D721Med (cell line): ENCODE measurements around the gene ZDHHC14.

Experiments
- DNase-seq: peaks from one replicate; pipeline ENCODE4 v3.0.0; 2011; ENCODE audit warnings: low spot score; ENCODE audit not compliant: insufficient read length
- FAIRE-seq: peaks from 2 replicates; lab custom pipeline; 2011; peaks lifted over from hg19 to GRCh38; lab: Jason Lieb, UNC
- TF ChIP-seq, protein P1 (sequence below): IDR thresholded peaks from 2 replicates; pipeline ENCODE4 v1.5.1; 2012; ENCODE audit warnings: mild to moderate bottlenecking, control low read depth; ENCODE audit not compliant: insufficient read depth; ENCODE audit errors: missing control alignments

ZDHHC14 gene

DNA sequence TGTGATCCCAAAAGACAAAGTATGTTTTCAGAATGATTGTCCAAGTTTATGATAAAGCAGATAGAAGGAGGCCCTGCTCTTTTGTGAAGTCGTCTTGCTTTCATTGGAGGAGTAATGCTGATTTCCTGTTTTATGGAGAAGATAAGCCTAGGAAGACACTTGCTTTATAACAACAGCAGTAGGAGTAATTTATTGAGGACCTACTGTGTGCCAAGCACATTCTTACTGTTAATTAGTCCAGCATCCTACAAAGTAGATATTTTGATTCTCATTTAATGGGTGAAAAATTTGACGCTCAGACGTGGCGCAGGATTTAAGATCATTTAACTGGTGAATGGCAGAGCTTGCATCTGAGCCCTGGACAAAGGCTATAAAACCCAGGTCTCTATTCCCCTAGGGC, 87.6 kb downstream of the ZDHHC14 start:
- FAIRE-seq (no peak), DNase-seq (no peak)
- TF ChIP-seq, protein P1, sequence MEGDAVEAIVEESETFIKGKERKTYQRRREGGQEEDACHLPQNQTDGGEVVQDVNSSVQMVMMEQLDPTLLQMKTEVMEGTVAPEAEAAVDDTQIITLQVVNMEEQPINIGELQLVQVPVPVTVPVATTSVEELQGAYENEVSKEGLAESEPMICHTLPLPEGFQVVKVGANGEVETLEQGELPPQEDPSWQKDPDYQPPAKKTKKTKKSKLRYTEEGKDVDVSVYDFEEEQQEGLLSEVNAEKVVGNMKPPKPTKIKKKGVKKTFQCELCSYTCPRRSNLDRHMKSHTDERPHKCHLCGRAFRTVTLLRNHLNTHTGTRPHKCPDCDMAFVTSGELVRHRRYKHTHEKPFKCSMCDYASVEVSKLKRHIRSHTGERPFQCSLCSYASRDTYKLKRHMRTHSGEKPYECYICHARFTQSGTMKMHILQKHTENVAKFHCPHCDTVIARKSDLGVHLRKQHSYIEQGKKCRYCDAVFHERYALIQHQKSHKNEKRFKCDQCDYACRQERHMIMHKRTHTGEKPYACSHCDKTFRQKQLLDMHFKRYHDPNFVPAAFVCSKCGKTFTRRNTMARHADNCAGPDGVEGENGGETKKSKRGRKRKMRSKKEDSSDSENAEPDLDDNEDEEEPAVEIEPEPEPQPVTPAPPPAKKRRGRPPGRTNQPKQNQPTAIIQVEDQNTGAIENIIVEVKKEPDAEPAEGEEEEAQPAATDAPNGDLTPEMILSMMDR, result no peak

DNA sequence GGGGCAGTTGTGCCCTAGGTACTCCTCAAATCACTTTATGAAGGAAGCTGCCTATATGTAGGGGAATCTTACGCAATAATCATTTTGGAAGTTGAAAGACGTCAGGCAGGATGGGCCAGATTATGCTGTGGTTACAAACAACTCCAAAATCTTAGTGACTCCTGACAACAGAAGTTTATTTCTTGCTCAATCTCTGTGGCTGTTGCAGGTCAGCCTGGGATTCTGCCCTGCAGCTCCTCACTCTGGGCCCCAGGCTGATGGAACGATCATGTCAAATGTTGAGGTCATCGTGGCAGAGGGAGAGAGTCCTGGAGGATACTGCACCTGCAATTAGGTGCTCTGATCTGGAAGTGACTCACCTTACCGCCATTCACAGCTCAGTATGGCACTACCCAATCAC, 88.4 kb downstream of the ZDHHC14 start:
- TF ChIP-seq, protein P1, result no peak
- FAIRE-seq (no peak), DNase-seq (no peak)

DNA sequence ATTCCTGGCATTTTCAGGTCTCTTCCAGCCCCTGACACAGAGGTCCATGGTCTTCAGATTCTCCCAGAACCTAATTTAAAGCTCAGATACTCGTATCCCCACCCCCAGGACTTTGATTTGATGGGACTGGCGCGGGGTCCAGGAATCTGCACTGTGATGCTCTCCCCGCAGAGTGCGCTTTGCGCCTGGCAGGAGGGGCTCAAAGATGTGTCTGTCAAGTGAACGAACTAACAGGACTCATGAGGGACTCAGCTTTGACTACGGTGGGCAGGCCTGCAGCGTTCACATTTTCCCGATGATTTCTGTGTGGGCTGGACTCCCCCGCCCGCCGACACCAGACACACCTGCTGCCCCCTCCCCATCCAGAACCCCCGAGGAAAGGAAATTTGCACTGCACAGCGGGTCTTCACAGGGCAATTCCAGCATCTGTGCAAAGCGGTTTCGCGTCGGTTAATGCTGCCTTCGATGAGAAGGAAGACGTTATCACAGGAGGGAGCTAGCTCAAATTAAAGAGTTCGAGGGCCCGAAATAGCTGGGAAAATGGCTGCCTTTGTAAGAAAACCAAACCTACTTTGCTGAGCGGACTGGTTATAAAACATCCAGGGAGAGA, 90.2 kb downstream of the ZDHHC14 start:
- no peak for DNase-seq
- FAIRE-seq, result no peak
- TF ChIP-seq, protein P1, result no peak

DNA sequence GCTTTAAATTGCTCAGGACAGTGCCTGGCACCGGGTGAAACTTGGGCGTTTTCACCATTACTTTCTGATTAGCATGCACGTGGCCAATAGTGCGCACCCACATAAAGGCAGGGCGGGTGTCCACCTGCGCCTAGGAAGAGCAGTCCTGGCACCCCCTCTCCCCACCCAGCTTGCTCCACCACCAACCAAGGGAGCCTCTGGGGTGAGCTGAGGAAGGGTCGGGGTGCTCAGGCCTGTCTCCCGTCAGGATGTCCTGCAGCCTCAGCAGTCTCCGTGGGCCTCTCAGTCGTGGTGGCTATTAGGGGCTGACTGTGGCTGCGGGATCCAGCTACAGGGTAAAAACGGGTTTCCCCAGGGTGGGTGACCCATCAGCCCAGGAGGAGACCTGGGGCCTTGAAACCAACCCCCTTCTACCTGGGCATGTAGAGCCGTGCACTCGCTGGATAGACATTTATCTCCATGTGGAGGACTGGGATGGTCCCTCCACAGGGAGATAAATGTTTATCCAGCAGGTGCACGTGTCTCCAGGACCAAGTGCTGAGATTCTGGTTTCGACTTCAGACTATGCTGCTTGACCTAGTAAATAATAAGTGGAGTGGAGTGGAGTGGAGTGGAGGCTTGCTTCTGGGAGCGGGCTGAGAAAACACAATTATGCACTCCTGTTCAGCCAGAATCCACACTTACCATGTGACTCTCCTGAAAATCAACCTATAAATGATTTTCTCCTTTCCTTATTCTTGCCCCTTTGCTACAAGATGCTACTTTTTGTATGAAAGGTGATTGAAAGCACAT, 91.1 kb downstream of the ZDHHC14 start:
- TF ChIP-seq, protein P1, result no peak
- FAIRE-seq, result no peak
- no peak for DNase-seq

DNA sequence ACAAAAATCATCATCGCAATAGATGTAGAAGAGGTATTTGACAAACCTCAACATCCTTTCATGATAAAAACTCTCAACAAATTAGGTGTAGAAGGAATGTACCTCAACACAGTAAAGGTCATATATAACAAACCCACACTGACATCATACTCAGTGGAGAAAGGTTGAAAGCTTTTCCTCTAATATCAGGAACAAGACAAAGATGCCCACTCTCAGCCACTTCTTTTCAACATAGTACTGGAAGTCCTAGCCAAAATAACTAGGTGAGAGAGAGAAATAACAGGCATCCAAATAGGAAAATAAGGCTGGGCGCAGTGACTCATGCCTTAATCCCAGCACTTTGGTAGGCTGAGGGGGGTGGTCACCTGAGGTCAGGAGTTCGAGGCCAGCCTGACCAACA, 95.8 kb downstream of the ZDHHC14 start:
- FAIRE-seq (peak; percentile 64), DNase-seq (no peak)
- TF ChIP-seq, protein P1, result no peak

DNA sequence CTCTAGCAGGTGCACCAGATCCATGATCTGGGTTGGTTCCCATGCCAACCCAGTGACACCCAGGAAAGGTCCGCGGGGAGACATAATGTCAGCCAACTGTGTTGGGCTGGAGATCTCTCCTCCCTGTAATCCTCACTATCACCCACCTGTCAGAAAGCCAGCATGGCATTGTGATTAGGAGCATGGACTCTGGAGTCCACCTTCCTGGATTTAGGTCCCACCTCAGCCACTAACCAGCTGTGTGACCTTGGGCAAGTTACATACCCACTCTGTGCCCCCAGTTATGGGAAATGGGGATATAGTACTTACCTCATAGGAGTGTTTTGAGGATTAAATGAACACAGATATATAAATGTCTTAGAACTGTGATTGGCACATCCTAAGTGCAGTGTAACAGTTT, 97.9 kb downstream of the ZDHHC14 start:
- FAIRE-seq, result no peak

More for the DNA sequence above, 97.9 kb downstream of the ZDHHC14 start:
- TF ChIP-seq, protein P1, result no peak
- DNase-seq, result no peak
